HG03520 (cell line): ENCODE results near the gene HSPG2.

Experiments used
- ATAC-seq: cut with Tn5 transposase; IDR thresholded peaks from one replicate; pipeline ENCODE4 v1.9.1; 2021; ENCODE audit warnings: mild to moderate bottlenecking, moderate library complexity; ENCODE audit not compliant: unreplicated experiment

The HSPG2 gene

GRCh38 chr1:21901473-21901847 lies 35.6 kb downstream of the HSPG2 start:
- ATAC-seq, result no peak

GRCh38 chr1:21900766-21901472 lies 36.2 kb downstream of the HSPG2 start:
- no peak for ATAC-seq

GRCh38 chr1:21899987-21900386 lies 37.1 kb downstream of the HSPG2 start:
- no peak for ATAC-seq

- ATAC-seq, result no peak
Observed at GRCh38 chr1:21899267-21899810, 37.8 kb downstream of the HSPG2 start.

- no peak for ATAC-seq
Observed at GRCh38 chr1:21898326-21899200, 38.5 kb downstream of the HSPG2 start.

GRCh38 chr1:21897844-21898243 lies 39.3 kb downstream of the HSPG2 start:
- ATAC-seq, result no peak

- no peak for ATAC-seq
Observed at GRCh38 chr1:21896652-21897532, 40.2 kb downstream of the HSPG2 start.

- ATAC-seq, result no peak
Observed at GRCh38 chr1:21896026-21896425, 41.1 kb downstream of the HSPG2 start.

- ATAC-seq, result no peak
Observed at GRCh38 chr1:21894034-21894881, 42.9 kb downstream of the HSPG2 start.

- ATAC-seq, result no peak
Observed at GRCh38 chr1:21893046-21893805, 43.9 kb downstream of the HSPG2 start.

- no peak for ATAC-seq
Observed at GRCh38 chr1:21891621-21892479, 45.3 kb downstream of the HSPG2 start.

GRCh38 chr1:21891081-21891480 lies 46.0 kb downstream of the HSPG2 start:
- ATAC-seq, result no peak

- ATAC-seq, result no peak
Observed at GRCh38 chr1:21888500-21888899, 48.6 kb downstream of the HSPG2 start.

- no peak for ATAC-seq
Observed at GRCh38 chr1:21887796-21888195, 49.3 kb downstream of the HSPG2 start.

- ATAC-seq, result no peak
Observed at GRCh38 chr1:21887216-21887736, 49.8 kb downstream of the HSPG2 start.

- ATAC-seq, result no peak
Observed at GRCh38 chr1:21886486-21887215, 50.5 kb downstream of the HSPG2 start.

GRCh38 chr1:21885236-21886037 lies 51.7 kb downstream of the HSPG2 start:
- ATAC-seq, result no peak
